H1 (cell line): ENCODE results near the gene KRTAP10-2. TPM values are rescaled to one million over a fixed set of nuclear protein-coding genes. Genes with fewer than 3 reads are reported as not detected.

Experiments
- CTCF ChIA-PET: fragments of 300-600 bp; sonication (Branson Sonifier 250); formaldehyde crosslinking; loops from one replicate; lab custom pipeline; 2021; ENCODE audit not compliant: partially characterized antibody; lab: Charles Lee
- POLR2A ChIA-PET: fragments of 300-600 bp; sonication (Branson Sonifier 250); formaldehyde crosslinking; loops from one replicate; lab custom pipeline; 2021; ENCODE audit warnings: inconsistent platforms; ENCODE audit not compliant: partially characterized antibody; lab: Charles Lee
- DNase-seq, 2 experiments: peaks; one replicate each; pipeline versions ENCODE4 v3.0.0 to v3.0.0-alpha.2; 2010 to 2022; ENCODE audit warnings: low spot score in 2 of 2, low read depth in 1 of 2, mixed read lengths in 1 of 2
- FAIRE-seq: peaks from 2 replicates; lab custom pipeline; 2011; peaks lifted over from hg19 to GRCh38; lab: Jason Lieb, UNC
- H2AFZ ChIP-seq: 2 replicates; pipeline ENCODE4 v1.8.1; 2012; ENCODE audit warnings: low read length, inconsistent platforms
- H2AK5ac ChIP-seq: 2 replicates; pipeline ENCODE4 v1.6.1; 2013; ENCODE audit warnings: low read depth, low read length
- H2BK120ac ChIP-seq: replicated peaks from 2 replicates; pipeline ENCODE3; 2013; ENCODE audit warnings: low read depth, low read length, inconsistent platforms
- H2BK12ac ChIP-seq: 2 replicates; pipeline ENCODE4 v1.6.1; 2013; ENCODE audit warnings: low read depth, low read length
- H2BK15ac ChIP-seq: 2 replicates; pipeline ENCODE4 v1.6.1; 2013; ENCODE audit warnings: low read length
- H2BK20ac ChIP-seq: 2 replicates; pipeline ENCODE4 v1.6.1; 2013; ENCODE audit warnings: low read length
- H2BK5ac ChIP-seq: 2 replicates; pipeline ENCODE4 v1.6.1; 2013; ENCODE audit warnings: low read depth, low read length
- H3K14ac ChIP-seq: 2 replicates; pipeline ENCODE4 v1.6.1; 2013; ENCODE audit warnings: inconsistent platforms; ENCODE audit not compliant: insufficient read length
- H3K18ac ChIP-seq: 2 replicates; pipeline ENCODE4 v1.6.1; 2013; ENCODE audit warnings: low read length; ENCODE audit errors: extremely low read depth
- H3K23ac ChIP-seq: 2 replicates; pipeline ENCODE4 v1.6.1; 2013; ENCODE audit warnings: inconsistent platforms; ENCODE audit not compliant: insufficient read length
- H3K23me2 ChIP-seq: 2 replicates; pipeline ENCODE4 v1.6.1; 2013; ENCODE audit warnings: low read depth, low read length
- H3K27ac ChIP-seq: 2 replicates; pipeline ENCODE4 v1.6.1; 2011; ENCODE audit warnings: low read depth, low read length, inconsistent platforms
- H3K27me3 ChIP-seq, 4 experiments: replicated peaks in 1 of 4; 1 replicate in 1 of 4; 2 replicates in 3 of 4; pipeline versions ENCODE4 v1.6.1 to v1.8.1; 2011 to 2013; ENCODE audit warnings: low read length in 3 of 4, mild to moderate bottlenecking in 3 of 4, inconsistent platforms in 2 of 4, mixed read lengths in 2 of 4, moderate library complexity in 1 of 4; ENCODE audit not compliant: control insufficient read depth in 3 of 4, insufficient read depth in 3 of 4; ENCODE audit errors: extremely low read depth in 1 of 4
- H3K36me3 ChIP-seq, 4 experiments: 2 replicates each; pipeline versions ENCODE4 v1.6.1 to v1.8.1; 2011 to 2013; ENCODE audit warnings: mild to moderate bottlenecking in 4 of 4, low read length in 3 of 4, moderate library complexity in 2 of 4, control low read depth in 1 of 4, inconsistent platforms in 1 of 4; ENCODE audit not compliant: insufficient read depth in 4 of 4, control insufficient read depth in 2 of 4
- H3K4ac ChIP-seq: replicated peaks from 2 replicates; pipeline ENCODE3; 2013; ENCODE audit warnings: low read length, low read depth, mixed read lengths, inconsistent platforms; ENCODE audit not compliant: insufficient read length
- H3K4me1 ChIP-seq, 4 experiments: replicated peaks in 1 of 4; 1 replicate in 1 of 4; 2 replicates in 3 of 4; pipeline versions ENCODE4 v1.6.1 to v1.8.1; 2011 to 2013; ENCODE audit warnings: low read length in 3 of 4, inconsistent platforms in 2 of 4, mixed read lengths in 1 of 4; ENCODE audit not compliant: insufficient read depth in 4 of 4, control insufficient read depth in 3 of 4
- H3K4me2 ChIP-seq, 2 experiments: 2 replicates each; pipeline versions ENCODE4 v1.6.1 to v1.8.1; 2011 to 2013; ENCODE audit warnings: low read depth in 2 of 2, low read length in 2 of 2, control low read depth in 1 of 2, inconsistent platforms in 1 of 2, mild to moderate bottlenecking in 1 of 2; ENCODE audit not compliant: insufficient read depth in 1 of 2
- H3K4me3 ChIP-seq, 4 experiments: fragments of 200-600, 300-600 bp in 1 of 4; sonication (generic), shearing (Covaris generic), sonication (Bioruptor Twin) in 1 of 4; 2 replicates each; pipeline versions ENCODE4 v1.5.1 to v1.8.1; 2011 to 2016; ENCODE audit warnings: low read length in 4 of 4, low read depth in 3 of 4, control low read depth in 2 of 4, inconsistent platforms in 2 of 4, mild to moderate bottlenecking in 2 of 4, mixed read lengths in 1 of 4, moderate library complexity in 1 of 4; ENCODE audit not compliant: insufficient read depth in 2 of 4; ENCODE audit errors: extremely low read depth in 1 of 4
- H3K56ac ChIP-seq: replicated peaks from 2 replicates; pipeline ENCODE3; 2013; ENCODE audit warnings: low read depth, mild to moderate bottlenecking, mixed read lengths, low read length, inconsistent platforms; ENCODE audit not compliant: insufficient read length
- H3K79me1 ChIP-seq: 2 replicates; pipeline ENCODE4 v1.6.1; 2013; ENCODE audit warnings: low read depth, low read length, control low read depth
- H3K79me2 ChIP-seq, 2 experiments: 2 replicates each; pipeline versions ENCODE4 v1.6.1 to v1.8.1; 2012 to 2013; ENCODE audit warnings: low read length in 2 of 2, mild to moderate bottlenecking in 2 of 2, inconsistent platforms in 1 of 2; ENCODE audit not compliant: insufficient read depth in 2 of 2, control insufficient read depth in 1 of 2
- H3K9ac ChIP-seq, 4 experiments: replicated peaks in 1 of 4; 1 replicate in 1 of 4; 2 replicates in 3 of 4; pipeline versions ENCODE4 v1.6.1 to v1.8.1; 2011 to 2013; ENCODE audit warnings: low read depth in 3 of 4, low read length in 3 of 4, control low read depth in 2 of 4, mild to moderate bottlenecking in 2 of 4, moderate library complexity in 2 of 4, inconsistent platforms in 1 of 4; ENCODE audit errors: extremely low read depth in 1 of 4
- H3K9me3 ChIP-seq, 2 experiments: 2 replicates each; pipeline versions ENCODE4 v1.6.1 to v1.8.1; 2012 to 2013; ENCODE audit warnings: mild to moderate bottlenecking in 2 of 2, moderate library complexity in 2 of 2, control low read depth in 1 of 2, inconsistent platforms in 1 of 2, low read depth in 1 of 2, low read length in 1 of 2, mixed read lengths in 1 of 2; ENCODE audit not compliant: insufficient read depth in 2 of 2
- H4K20me1 ChIP-seq, 2 experiments: replicated peaks in 1 of 2; 2 replicates each; pipeline versions ENCODE3 to v1.8.1; 2011 to 2013; ENCODE audit warnings: inconsistent platforms in 2 of 2, low read length in 2 of 2, mild to moderate bottlenecking in 1 of 2; ENCODE audit not compliant: insufficient read depth in 2 of 2, control insufficient read depth in 1 of 2
- H4K5ac ChIP-seq: 2 replicates; pipeline ENCODE4 v1.6.1; 2013; ENCODE audit warnings: low read length, low read depth, mixed read lengths, inconsistent platforms; ENCODE audit not compliant: insufficient read length
- H4K8ac ChIP-seq: 2 replicates; pipeline ENCODE4 v1.8.0; 2013; ENCODE audit warnings: mild to moderate bottlenecking, moderate library complexity, low read length, inconsistent platforms; ENCODE audit not compliant: insufficient read depth; ENCODE audit errors: extremely low read depth
- H4K91ac ChIP-seq: replicated peaks from 2 replicates; pipeline ENCODE3; 2013; ENCODE audit warnings: low read length, mixed read lengths, inconsistent platforms; ENCODE audit not compliant: insufficient read length
- BCL11A ChIP-seq, 2 experiments: IDR thresholded peaks; one replicate each; pipeline ENCODE4 v1.6.1; 2011; ENCODE audit warnings: low read depth in 2 of 2, low read length in 2 of 2, mild to moderate bottlenecking in 2 of 2
- CBX5 ChIP-seq: fragments of 300-800, 300-1000 bp; sonication (generic); IDR thresholded peaks from 2 replicates; pipeline ENCODE4 v1.7.1; 2016; ENCODE audit warnings: antibody characterized with exemption, low read length, low read depth
- CBX8 ChIP-seq: fragments of 300-800, 300-1000 bp; sonication (generic); IDR thresholded peaks from 2 replicates; pipeline ENCODE4 v1.7.1; 2016; ENCODE audit warnings: low read depth, low read length, borderline replicate concordance
- EZH2 ChIP-seq: fragments of 200-600 bp; sonication (generic); IDR thresholded peaks from 2 replicates; pipeline ENCODE4 v1.7.1; 2012; ENCODE audit warnings: low read depth, mild to moderate bottlenecking, moderate library complexity, low read length, inconsistent platforms; ENCODE audit not compliant: severe bottlenecking
- FOSL1 ChIP-seq: IDR thresholded peaks from 2 replicates; pipeline ENCODE4 v1.6.1; 2011; ENCODE audit warnings: mild to moderate bottlenecking, low read depth, low read length, moderate library complexity; ENCODE audit not compliant: insufficient read depth
- JUN ChIP-seq: IDR thresholded peaks from 2 replicates; pipeline ENCODE4 v1.6.1; 2011; ENCODE audit warnings: low read depth, mild to moderate bottlenecking, improper control_type of control experiment, low read length
- MAFK ChIP-seq: IDR thresholded peaks from 2 replicates; pipeline ENCODE4 v1.6.1; 2012; ENCODE audit warnings: low read depth, mild to moderate bottlenecking, improper control_type of control experiment, low read length
- RAD21 ChIP-seq, 2 experiments: IDR thresholded peaks in 1 of 2; conservative IDR thresholded peaks in 1 of 2; 2 replicates each; pipeline ENCODE4 v1.6.1; 2011; ENCODE audit warnings: low read depth in 2 of 2, low read length in 2 of 2, improper control_type of control experiment in 1 of 2, inconsistent platforms in 1 of 2, mild to moderate bottlenecking in 1 of 2, moderate library complexity in 1 of 2
- SIRT6 ChIP-seq: IDR thresholded peaks from one replicate; pipeline ENCODE4 v1.7.1; 2012; ENCODE audit warnings: low read length, inconsistent platforms
- SP4 ChIP-seq: IDR thresholded peaks from 2 replicates; pipeline ENCODE4 v1.6.1; 2012; ENCODE audit warnings: low read length, inconsistent platforms
- TAF1 ChIP-seq: IDR thresholded peaks from 2 replicates; pipeline ENCODE4 v1.6.1; 2011; ENCODE audit warnings: mild to moderate bottlenecking, low read depth, low read length
- WGBS, 2 experiments: shearing (Covaris generic) in 1 of 2; methylation state at CpG; one replicate each; pipeline versions ENCODE4 v1.1.6 to v1.1.7; 2013 to 2015; ENCODE audit warnings: low lambda C conversion rate in 2 of 2, mixed read lengths in 2 of 2, inconsistent platforms in 1 of 2, low coverage in 1 of 2, missing lambda C conversion rate in 1 of 2; ENCODE audit not compliant: insufficient replicate concordance in 2 of 2, insufficient coverage in 1 of 2, insufficient read length in 1 of 2; ENCODE audit errors: extremely low coverage in 1 of 2, missing lambda C conversion rate in 1 of 2; 5-methylcytosine and 5-hydroxymethylcytosine counted together
- polyA plus RNA-seq, 7 experiments: library from polyadenylated mRNA; depleted of rRNA in 3 of 7; stranded (reverse) in 5 of 7; unstranded in 2 of 7; fragments of >200 nt in 5 of 7; fragments of 200-250 nt in 2 of 7; gene quantifications; 1 replicate in 5 of 7; 2 replicates in 1 of 7; 4 replicates in 1 of 7; pipeline versions ENCODE4 v1.2.1 to v1.2.3, GENCODE V29; 2011 to 2013; ENCODE audit warnings: missing spikeins in 2 of 7, mixed read lengths in 2 of 7
- total RNA-seq: library from RNA; stranded (reverse); fragmentation: NEBNext Ultra II Directional; extraction: Animal tissue kit (Norgen Biotek cat#: 25700); gene quantifications from 2 replicates; pipeline ENCODE4 v1.2.1, GENCODE V29; 2021
- TF ChIP-seq, protein P1 (sequence below): IDR thresholded peaks from 2 replicates; pipeline ENCODE4 v1.6.1; 2012; ENCODE audit warnings: inconsistent platforms

The KRTAP10-2 gene
- total and polyA plus RNA-seq, 2 of the 8 experiments (the other 6 are each of a cell fraction or from before 2014, with no cell fraction given), result 0.11 TPM; not detected in 1

DNA sequence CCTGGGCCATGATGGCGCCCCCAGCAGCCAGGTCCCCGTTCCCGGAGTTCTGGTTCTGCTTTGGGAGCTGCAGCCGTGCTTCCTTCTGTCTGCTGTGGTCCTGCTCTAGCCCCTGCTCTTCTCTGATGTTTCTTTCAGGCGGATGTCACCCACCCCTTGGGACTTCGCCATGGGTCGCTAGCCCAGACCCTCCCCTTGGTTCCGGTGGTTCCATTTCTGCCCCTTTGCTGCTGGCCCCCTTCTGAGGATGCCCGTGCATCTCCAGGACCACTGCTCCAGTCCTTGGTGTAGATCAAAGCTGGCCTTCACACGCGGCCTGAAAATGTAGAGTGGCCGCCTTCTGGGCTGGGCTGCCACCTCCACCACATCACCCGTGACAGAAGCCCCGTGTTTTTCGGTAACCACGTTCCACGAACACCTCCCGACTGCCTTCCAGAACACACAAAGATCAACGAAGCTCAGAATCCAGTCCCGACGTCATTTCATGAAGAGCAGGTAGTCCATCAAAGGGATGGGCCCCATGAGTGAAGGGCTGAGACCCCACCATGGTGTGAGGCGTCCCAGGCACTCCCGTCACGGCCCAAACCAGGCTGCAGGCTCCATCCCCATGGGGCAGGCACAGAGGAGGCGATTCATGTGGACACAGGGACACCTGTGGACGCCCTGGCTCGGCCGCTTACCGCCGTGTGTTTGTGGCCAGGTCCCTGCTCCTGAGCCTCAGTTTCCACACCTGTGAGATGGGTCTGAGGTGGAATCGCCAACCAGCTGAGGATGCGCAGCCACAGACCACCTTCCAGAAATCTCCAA lies 35.7 kb downstream of the KRTAP10-2 start:
- POLR2A ChIA-PET, result interaction anchor here (0.7 to 2.7 kb wide), 10 partner anchors 9 to 293 kb away, joined by 3 to 9 read pairs (median 3); no protein-coding TSS in a partner anchor
- H4K5ac ChIP-seq, result no peak overlapping the region
- TF ChIP-seq BCL11A (IDR thresholded peaks at IDR 0.05; ENCODE audit: low read depth in 2 of 2, low read length in 2 of 2) (no peak), CBX5 (no peak), TAF1 (no peak), SP4 (no peak), EZH2 (no peak), CBX8 (no peak), FOSL1 (no peak), SIRT6 (no peak), JUN (no peak), RAD21 (IDR thresholded peaks at IDR 0.05 in 1 of 2, conservative IDR thresholded peaks at IDR 0.05 in 1 of 2; ENCODE audit: low read depth in 2 of 2, low read length in 2 of 2) (no peak), MAFK (no peak)
- TF ChIP-seq, protein P1, sequence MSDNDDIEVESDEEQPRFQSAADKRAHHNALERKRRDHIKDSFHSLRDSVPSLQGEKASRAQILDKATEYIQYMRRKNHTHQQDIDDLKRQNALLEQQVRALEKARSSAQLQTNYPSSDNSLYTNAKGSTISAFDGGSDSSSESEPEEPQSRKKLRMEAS, result no peak

More for the DNA sequence above, 35.7 kb downstream of the KRTAP10-2 start:
- Histone ChIP-seq H2BK5ac (no peak overlapping the region), H3K14ac (no peak overlapping the region), H4K20me1 (peaks cover 3 to 5% of the 10 kb centered on the region in 2 experiments), H2AK5ac (no peak overlapping the region), H4K8ac (no peak overlapping the region), H2BK20ac (no peak overlapping the region), H3K36me3 (peaks cover 0 to 5% (median 2%) of the 10 kb centered on the region in 4 experiments; a peak in 3 of 8 replicates), H3K4me3 (no peak overlapping the region), H3K4ac (no peak overlapping the region), H4K91ac (no peak overlapping the region), H3K27me3 (no peaks in the 10 kb centered on the region), H2AFZ (no peak overlapping the region), H3K27ac (no peak overlapping the region), H3K23me2 (peaks cover 2% of the 10 kb centered on the region; the same call in 1 of the 2 replicates), H3K4me2 (no peak overlapping the region), H3K56ac (no peak overlapping the region), H3K9me3 (no peaks in the 10 kb centered on the region; a peak in 2 of 4 replicates), H3K18ac (no peak overlapping the region), H3K23ac (no peak overlapping the region), H2BK15ac (no peak overlapping the region), H3K79me2 (no peaks in the 10 kb centered on the region), H3K79me1 (no peaks in the 10 kb centered on the region), H3K4me1 (peaks cover 0 to 3% (median 0%) of the 10 kb centered on the region in 4 experiments; a peak in 1 of 7 replicates), H3K9ac (no peak overlapping the region), H2BK120ac (no peak overlapping the region), H2BK12ac (no peak overlapping the region)
- FAIRE-seq (no peak), DNase-seq (no peak)
- 91% methylated on average over 32 of the region's 32 CpGs; no CpG with 5 or more reads in 1 of the 2 experiments for WGBS, 2 experiments
- CTCF ChIA-PET, result interaction anchor here (0.6 to 1.3 kb wide), 7 partner anchors 32 to 841 kb away, joined by 3 to 4 read pairs (median 3); no protein-coding TSS in a partner anchor
